PFSK-1 (cell line): Measurements from ENCODE around the gene FOXF2.

Source experiments
- POLR2AphosphoS5 ChIP-seq: IDR thresholded peaks from 2 replicates; pipeline ENCODE4 v1.6.1; 2012; ENCODE audit warnings: low read depth, mild to moderate bottlenecking, control low read depth, low read length, moderate library complexity
- REST ChIP-seq, 2 experiments: IDR thresholded peaks; 2 replicates each; pipeline versions ENCODE4 v1.6.1 to v1.8.0; 2011 to 2012; ENCODE audit warnings: low read depth in 2 of 2, low read length in 2 of 2, control low read depth in 1 of 2, inconsistent platforms in 1 of 2, mild to moderate bottlenecking in 1 of 2, moderate library complexity in 1 of 2; ENCODE audit not compliant: insufficient read depth in 1 of 2
- SIN3A ChIP-seq: IDR thresholded peaks from 2 replicates; pipeline ENCODE4 v1.6.1; 2012; ENCODE audit warnings: mild to moderate bottlenecking, low read length, moderate library complexity, borderline replicate concordance; ENCODE audit not compliant: insufficient read depth

GRCh38 chr6:1389369-1390132 lies at the start of gene FOXF2:
- TF ChIP-seq POLR2AphosphoS5 (no peak), REST (IDR thresholded peaks at IDR 0.05; ENCODE audit: insufficient read depth in 1 of 2, low read depth in 2 of 2, low read length in 2 of 2) (no peak), SIN3A (no peak)
